Globus pallidus (tissue), 1 donor: Measurements from ENCODE around the gene PTPRD.

ENCODE experiments used
- DNase-seq: peaks from one replicate; pipeline ENCODE4 v3.0.0-alpha.2; 2015; ENCODE audit warnings: low spot score

The PTPRD gene

GRCh38 chr9:10054456-10054855 is 558.3 kb downstream of the PTPRD start:
- no peak for DNase-seq

DNA sequence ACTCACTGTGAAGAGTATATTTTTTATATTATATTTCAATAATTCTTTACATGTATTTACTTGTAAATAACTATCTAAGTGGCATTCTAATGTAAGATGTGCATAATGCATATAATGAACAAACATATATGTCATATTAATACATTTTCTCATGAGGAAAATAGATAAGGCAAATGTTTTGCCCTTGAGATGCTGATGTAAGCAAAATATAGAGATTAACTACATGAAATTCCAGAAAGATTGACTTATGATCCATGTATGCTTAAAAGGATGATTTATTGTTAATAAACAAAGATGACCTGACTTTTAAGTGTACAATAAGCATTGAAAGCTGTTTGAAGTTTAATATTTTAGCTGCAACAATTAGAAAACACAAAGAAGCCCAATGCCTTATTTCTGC is 559.9 kb downstream of the PTPRD start:
- no peak for DNase-seq

DNA sequence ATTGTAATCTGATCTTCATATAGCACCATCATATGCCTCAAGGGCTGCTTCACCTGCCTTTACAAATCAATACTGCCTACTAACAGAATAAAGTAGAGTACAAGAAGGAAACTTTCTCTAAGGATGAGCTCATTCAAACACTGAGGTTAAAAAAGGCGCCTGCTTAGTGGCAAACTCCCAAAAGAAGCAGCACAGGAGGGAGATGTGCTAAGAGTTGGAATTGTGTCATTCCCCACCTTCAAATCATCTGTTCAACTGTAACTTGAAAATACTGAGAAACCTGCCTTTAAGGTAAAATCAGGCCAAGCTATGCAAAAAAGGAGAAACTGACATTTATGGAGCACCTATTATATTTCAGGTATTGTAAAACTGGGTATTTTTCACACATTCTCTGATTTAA is 560.6 kb downstream of the PTPRD start:
- DNase-seq: no peak

DNA sequence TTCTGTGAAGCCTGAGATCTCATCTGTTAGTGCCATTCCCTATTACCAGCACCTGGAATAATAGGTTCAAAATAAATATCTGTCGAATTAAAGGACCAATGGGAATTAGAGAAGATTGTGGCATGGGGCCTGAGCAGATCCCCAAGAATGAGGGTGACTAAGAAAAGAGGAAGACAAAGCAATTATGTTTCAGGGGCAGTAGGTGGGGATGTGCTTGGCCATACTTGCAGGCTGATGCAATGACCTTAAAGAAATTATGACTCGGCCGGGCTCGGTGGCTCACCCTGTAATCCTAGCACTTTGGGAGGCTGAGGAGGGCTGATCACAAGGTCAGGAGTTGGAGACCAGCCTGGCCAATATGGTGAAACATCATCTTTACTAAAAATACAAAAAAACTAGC is 562.8 kb downstream of the PTPRD start:
- no peak for DNase-seq

DNA sequence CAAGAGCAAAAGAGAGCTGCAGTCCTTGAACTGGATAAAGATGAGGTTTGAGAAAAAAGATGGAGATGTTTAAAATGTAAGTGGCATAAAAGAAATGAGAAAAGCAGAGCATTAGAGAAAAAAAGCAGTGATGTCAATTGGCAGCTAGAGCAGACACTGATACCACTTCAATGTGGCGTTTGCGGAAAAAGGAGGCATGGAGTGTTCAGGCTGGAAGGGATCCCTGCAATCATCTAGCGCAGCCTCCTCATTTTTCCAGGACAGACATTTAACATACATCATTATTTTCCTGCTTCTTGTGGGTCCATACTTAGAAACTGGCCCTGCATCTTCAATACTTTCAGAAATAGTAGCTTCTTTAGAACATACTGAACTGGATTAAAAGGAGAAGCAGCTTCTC is 563.8 kb downstream of the PTPRD start:
- no peak for DNase-seq

GRCh38 chr9:10045598-10045997 is 567.2 kb downstream of the PTPRD start:
- no peak for DNase-seq

- DNase-seq: no peak
Observed at GRCh38 chr9:10041726-10042229, 571.0 kb downstream of the PTPRD start.

- DNase-seq: no peak
Observed at GRCh38 chr9:10036095-10036494, 576.7 kb downstream of the PTPRD start.

DNA sequence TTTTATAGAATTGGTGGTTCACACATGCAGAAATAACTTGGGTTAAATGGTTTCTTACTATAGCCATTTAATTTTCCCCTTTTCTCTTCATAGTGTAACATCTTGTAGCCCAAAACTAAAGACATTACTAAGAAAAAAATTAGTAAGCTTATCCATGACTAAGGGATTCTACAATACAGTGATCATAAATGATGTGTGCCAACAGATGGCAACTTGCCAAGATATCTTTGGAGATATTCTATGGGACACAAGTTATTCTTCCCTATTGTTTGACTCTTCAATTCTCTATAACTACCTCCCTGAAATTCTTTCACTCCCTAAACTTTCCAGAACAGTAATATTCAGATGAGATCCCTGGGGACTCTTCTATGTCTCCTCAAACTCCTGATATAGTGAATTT is 580.6 kb downstream of the PTPRD start:
- DNase-seq: no peak

- DNase-seq: no peak
Observed at GRCh38 chr9:10026443-10026984, 586.3 kb downstream of the PTPRD start.

DNA sequence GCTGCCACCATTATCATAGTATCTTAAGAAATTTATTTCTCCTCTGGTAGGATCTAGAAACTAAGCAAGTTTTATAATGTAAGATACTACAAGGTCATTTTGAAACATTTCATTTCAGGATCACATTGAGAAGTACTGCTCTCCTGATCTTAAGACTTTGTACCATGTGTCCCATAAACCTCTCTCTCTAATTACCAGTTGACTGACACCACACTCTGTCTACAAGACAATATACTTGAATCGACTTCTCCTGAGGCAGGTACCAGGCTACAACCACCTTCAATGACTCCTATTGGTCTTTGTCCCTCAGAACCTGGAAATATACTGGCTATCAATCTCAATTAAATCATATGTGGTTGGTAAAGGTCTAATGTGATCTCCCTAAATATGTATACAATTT is 597.0 kb downstream of the PTPRD start:
- no peak for DNase-seq

- DNase-seq: no peak
Observed at GRCh38 chr9:10014889-10015288, 597.9 kb downstream of the PTPRD start.

DNA sequence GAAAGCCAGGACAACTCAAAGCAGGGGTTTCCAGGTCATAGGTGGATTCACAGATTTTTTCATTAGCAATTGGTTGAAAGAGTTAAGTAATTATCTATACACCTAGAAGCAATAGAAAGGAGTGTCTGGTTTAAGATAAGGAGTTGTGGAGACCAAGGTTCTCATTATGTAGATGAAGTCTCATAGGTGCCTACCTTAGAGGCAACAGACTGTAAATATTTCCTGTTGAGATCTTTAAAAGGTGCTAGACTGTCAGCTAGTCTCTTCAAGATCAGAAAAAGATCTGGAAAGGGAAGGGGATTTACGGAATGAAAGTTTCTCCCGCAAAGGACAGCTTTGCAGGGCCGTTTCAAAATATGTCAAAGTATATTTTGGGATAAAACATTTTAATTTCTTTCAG is 603.4 kb downstream of the PTPRD start:
- DNase-seq: no peak

GRCh38 chr9:10008101-10008799 is 604.6 kb downstream of the PTPRD start:
- no peak for DNase-seq

DNA sequence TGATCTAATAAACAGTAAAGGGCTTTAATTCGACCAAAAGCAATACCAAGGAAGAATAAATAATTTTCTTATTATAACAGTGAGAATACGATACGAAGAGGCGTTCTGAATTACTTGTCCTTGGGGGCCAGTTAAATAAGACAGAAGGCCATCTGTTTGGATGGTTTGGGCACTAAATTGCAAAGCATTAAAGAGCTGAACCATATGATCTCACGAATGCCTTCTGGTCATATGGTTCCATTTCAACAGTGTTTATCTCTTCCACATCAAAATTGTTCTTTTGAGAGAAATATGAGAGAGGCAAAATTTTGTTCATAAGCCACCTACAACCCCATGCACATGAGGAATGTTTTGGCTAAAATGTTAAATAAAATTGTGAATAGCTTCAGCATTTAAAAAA is 605.4 kb downstream of the PTPRD start:
- no peak for DNase-seq

- no peak for DNase-seq
Observed at GRCh38 chr9:10005206-10005605, 607.6 kb downstream of the PTPRD start.

DNA sequence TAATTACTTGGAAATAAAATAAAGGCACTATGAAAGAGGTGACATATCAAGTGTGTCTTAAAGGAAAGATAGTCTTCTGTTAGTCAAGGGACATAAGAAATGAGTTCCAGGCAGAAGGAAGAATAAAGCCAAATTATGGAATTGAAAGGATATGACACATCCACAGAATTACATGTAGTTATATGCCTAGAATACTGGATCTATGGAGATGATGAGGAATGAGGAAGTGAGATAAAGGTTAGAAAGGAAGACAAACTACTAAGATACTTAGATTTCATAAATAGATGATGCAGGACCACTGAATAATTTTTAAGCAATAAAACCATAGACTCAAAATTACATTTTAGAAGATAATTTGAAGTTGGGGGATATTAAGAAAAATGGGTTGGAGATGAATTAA is 609.8 kb downstream of the PTPRD start:
- no peak for DNase-seq

- DNase-seq: no peak
Observed at GRCh38 chr9:10000669-10001068, 612.1 kb downstream of the PTPRD start.

DNA sequence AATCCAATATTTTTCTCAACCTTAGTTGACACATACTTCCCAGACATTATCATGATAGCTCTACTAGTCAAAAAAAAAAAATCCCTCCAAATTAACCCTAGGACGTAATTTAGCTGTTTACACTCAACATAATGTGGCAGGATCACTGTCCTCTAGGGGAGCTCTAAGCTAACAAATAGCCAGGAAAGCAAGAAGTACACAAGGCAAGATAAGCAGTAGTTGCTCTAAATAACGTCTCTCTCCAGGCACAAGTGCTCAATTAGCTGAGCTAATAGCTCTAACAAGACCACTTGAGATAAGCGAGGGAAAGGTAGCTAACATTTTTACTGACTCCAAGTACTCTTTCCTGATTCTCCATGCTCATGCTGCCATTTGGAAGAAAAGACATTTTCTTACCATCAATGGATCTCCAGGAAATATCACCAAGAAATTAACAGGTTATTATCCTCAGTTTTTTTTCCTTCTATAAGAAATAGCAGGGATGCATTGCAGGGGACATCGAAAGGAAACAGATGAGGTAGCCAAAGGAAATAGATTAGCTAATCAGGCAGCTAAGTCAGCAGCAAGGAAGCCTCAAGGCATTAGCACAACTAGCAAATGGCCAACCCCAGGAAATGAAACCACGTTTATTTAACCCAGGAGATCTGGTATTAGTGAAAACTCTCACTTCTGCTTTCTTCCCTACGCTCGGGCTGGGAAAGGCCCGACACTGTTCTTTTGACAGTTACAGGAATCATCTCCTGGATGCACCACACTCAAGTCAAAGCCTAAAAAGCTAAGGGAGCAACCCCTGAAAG is 614.1 kb downstream of the PTPRD start:
- DNase-seq: no peak

GRCh38 chr9:9997585-9997984 is 615.2 kb downstream of the PTPRD start:
- no peak for DNase-seq

- DNase-seq: no peak
Observed at GRCh38 chr9:9996259-9996658, 616.5 kb downstream of the PTPRD start.

GRCh38 chr9:9992936-9993335 is 619.9 kb downstream of the PTPRD start:
- DNase-seq: no peak

DNA sequence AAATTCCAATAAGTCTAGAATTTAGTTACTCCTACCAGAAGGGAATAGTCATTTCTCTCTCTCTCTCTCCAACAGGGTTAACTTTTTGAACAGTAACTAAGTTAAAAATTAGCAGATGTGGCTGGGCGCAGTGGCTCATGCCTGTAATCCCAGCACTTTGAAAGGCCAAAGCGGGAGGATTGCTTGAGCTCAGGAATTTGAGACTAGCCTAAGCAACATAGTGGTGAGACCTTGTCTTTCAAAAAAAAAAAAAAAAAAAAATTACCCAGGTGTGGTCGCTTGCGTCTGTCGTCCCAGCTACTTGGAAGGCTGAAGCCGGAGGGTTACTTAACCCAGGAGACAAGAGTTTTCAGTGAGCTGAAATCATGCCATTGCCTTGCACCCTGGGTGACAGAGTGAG is 639.7 kb downstream of the PTPRD start:
- no peak for DNase-seq
